Cardiac muscle cell (in vitro differentiated cells and primary cell): Measurements from ENCODE around the gene SPECC1. TPM values are rescaled to one million over a fixed set of nuclear protein-coding genes. Genes with fewer than 3 reads are reported as not detected.

Experiments
- DNase-seq, 2 donors: peaks; one replicate each; pipeline versions ENCODE4 v3.0.0 to v3.0.0-alpha.2; 2010 to 2017; ENCODE audit warnings: low read depth in 1 of 2, low spot score in 1 of 2
- H3K27ac ChIP-seq: fragments of 200-600 bp; sonication (generic); 2 replicates; pipeline ENCODE4 v1.5.1; 2016
- H3K27me3 ChIP-seq: fragments of 200-600 bp; sonication (generic); 2 replicates; pipeline ENCODE4 v1.6.0; 2016; ENCODE audit warnings: control low read depth
- H3K36me3 ChIP-seq: fragments of 200-600 bp; sonication (generic); 2 replicates; pipeline ENCODE4 v1.5.1; 2016; ENCODE audit warnings: control low read depth
- H3K4me1 ChIP-seq: fragments of 200-600 bp; sonication (generic); 2 replicates; pipeline ENCODE4 v1.8.1; 2017; ENCODE audit warnings: low read depth, mild to moderate bottlenecking, mixed run types
- H3K4me3 ChIP-seq: fragments of 200-600 bp; sonication (generic); 2 replicates; pipeline ENCODE4 v1.5.1; 2016; ENCODE audit warnings: mild to moderate bottlenecking
- H3K9me3 ChIP-seq: fragments of 200-600 bp; sonication (generic); 2 replicates; pipeline ENCODE4 v1.5.1; 2017; ENCODE audit warnings: low read depth, mild to moderate bottlenecking, control low read depth
- CTCF ChIP-seq: IDR thresholded peaks from 2 replicates; pipeline ENCODE4 v1.5.1; 2012; ENCODE audit warnings: low read depth, mild to moderate bottlenecking, low read length
- polyA plus RNA-seq: library from polyadenylated mRNA; unstranded; fragments of >200 nt; fragmentation: Nextera tagmentation; extraction: Ambion mirVana; gene quantifications from 2 replicates; pipeline ENCODE4 v1.2.1, GENCODE V29; 2016
- total RNA-seq: library from RNA; depleted of rRNA; stranded (reverse); fragments of >200 nt; gene quantifications from 2 replicates; pipeline ENCODE4 v1.2.3, GENCODE V29; 2016

SPECC1 gene
- total and polyA plus RNA-seq, 2 experiments from 2014 or later: 13.6 to 48.7 TPM

DNA sequence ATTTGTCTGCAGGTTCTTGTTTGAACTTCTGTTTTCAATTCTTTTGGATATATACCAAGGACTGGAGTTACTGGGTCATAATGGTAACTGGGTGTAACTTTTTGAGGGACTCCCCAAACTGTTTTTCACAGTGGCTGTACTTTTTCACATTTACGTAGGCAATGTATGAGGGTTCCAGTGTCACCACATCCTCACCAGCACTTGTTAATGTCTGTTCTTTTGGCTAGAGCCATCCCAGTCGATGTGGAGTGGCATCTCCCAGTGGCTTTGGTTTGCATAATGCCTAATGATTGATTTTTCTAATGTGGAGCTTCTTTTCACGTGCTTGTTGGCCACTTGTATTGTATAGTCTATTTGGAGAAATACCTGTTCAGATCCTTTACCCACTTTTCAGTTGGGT, 59.3 kb downstream of the SPECC1 start:
- no peaks in the 10 kb centered on the region for H3K4me1 ChIP-seq
- no peaks in the 10 kb centered on the region for H3K36me3 ChIP-seq
- no peaks in the 10 kb centered on the region for H3K9me3 ChIP-seq
- H3K27ac ChIP-seq: no peak overlapping the region
- DNase-seq: no peak
- H3K27me3 ChIP-seq: no peaks in the 10 kb centered on the region
- TF ChIP-seq CTCF: no peak
- no peak overlapping the region for H3K4me3 ChIP-seq

- Histone ChIP-seq H3K36me3 (no peaks in the 10 kb centered on the region), H3K27me3 (no peaks in the 10 kb centered on the region), H3K4me3 (no peak overlapping the region), H3K9me3 (no peaks in the 10 kb centered on the region), H3K4me1 (no peaks in the 10 kb centered on the region), H3K27ac (no peak overlapping the region)
- no peak for DNase-seq
- TF ChIP-seq CTCF: no peak
These were observed 62.9 kb downstream of the SPECC1 start for GRCh38 chr17:20071824-20072691.

- H3K27ac ChIP-seq: no peak overlapping the region
- no peaks in the 10 kb centered on the region for H3K36me3 ChIP-seq
- H3K4me3 ChIP-seq: no peak overlapping the region
- DNase-seq: no peak
- no peaks in the 10 kb centered on the region for H3K4me1 ChIP-seq
- no peaks in the 10 kb centered on the region for H3K9me3 ChIP-seq
- no peak for TF ChIP-seq CTCF
- H3K27me3 ChIP-seq: no peaks in the 10 kb centered on the region
These were observed 63.5 kb downstream of the SPECC1 start for GRCh38 chr17:20072692-20072992.

GRCh38 chr17:20073055-20073979, 64.2 kb downstream of the SPECC1 start:
- TF ChIP-seq CTCF: no peak
- no peaks in the 10 kb centered on the region for H3K27me3 ChIP-seq
- H3K9me3 ChIP-seq: no peaks in the 10 kb centered on the region
- DNase-seq: peak in 1 of 2 donors; percentile 84
- no peaks in the 10 kb centered on the region for H3K4me1 ChIP-seq
- no peak overlapping the region for H3K27ac ChIP-seq
- no peaks in the 10 kb centered on the region for H3K36me3 ChIP-seq
- no peak overlapping the region for H3K4me3 ChIP-seq

GRCh38 chr17:20074001-20074400, 64.8 kb downstream of the SPECC1 start:
- TF ChIP-seq CTCF: no peak
- H3K9me3 ChIP-seq: no peaks in the 10 kb centered on the region
- H3K4me1 ChIP-seq: no peaks in the 10 kb centered on the region
- no peak overlapping the region for H3K4me3 ChIP-seq
- peak in 1 of 2 donors; percentile 38 for DNase-seq
- H3K36me3 ChIP-seq: no peaks in the 10 kb centered on the region
- no peak overlapping the region for H3K27ac ChIP-seq
- H3K27me3 ChIP-seq: no peaks in the 10 kb centered on the region
